T-helper 9 cell (primary cell): ENCODE results near the gene GRPEL2.
A peak's percentile ranks its signal among the peaks of the same experiment; 100 is the strongest.

Experiments
- DNase-seq: peaks from one replicate; pipeline ENCODE4 v3.0.0-alpha.2; 2020
- total RNA-seq, 2 donors: gene quantifications; one replicate each; lab custom pipeline; 2026; lab: John Stamatoyannopoulos, UW

Gene GRPEL2, protein sequence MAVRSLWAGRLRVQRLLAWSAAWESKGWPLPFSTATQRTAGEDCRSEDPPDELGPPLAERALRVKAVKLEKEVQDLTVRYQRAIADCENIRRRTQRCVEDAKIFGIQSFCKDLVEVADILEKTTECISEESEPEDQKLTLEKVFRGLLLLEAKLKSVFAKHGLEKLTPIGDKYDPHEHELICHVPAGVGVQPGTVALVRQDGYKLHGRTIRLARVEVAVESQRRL
- total RNA-seq, result 32.1 to 69.5 reads per million in 2 donors

DNA sequence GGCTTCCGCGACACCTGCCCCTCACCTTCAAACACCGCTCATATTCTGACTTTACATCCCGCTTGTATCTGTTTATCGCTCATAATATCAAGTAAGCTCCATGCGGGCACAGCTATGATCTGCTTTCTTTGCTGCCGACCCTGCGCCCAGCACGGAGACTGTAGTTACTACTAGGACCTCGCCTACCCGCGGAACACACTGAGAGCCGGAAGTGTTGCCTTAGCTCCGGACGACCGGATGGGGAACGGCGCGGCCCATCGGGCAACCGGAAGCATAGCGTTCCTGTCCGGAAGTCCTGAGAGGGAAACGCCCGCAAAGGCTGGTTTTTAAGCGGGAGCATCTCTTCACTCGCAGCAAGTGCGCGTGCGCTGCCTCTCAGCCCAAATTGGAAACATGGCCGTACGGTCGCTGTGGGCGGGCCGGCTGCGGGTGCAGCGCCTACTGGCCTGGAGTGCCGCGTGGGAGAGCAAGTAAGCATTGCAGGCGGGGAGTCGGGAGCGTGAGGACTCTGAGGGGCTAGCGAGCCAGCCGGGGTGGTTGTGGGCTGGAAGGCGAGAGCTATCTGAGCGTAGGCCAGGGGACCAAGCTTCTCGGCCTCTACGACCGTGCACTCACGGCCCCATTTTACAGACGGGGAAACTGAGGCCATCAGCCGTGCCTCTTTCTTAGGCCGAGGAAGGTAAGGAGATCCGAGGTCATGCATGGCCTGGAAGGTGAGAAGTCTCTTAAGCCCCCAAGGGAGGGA is at the start of gene GRPEL2:
Gene GRPEL2, plus strand, starts transcription at position 353 of the 745 bp plus-strand sequence. Its CDS starts 41 bp downstream, at position 394.
- peak; percentile 70 for DNase-seq

- DNase-seq, result no peak
Measured at GRCh38 chr5:149297340-149298025, 47.8 kb upstream of the GRPEL2 start.

DNA sequence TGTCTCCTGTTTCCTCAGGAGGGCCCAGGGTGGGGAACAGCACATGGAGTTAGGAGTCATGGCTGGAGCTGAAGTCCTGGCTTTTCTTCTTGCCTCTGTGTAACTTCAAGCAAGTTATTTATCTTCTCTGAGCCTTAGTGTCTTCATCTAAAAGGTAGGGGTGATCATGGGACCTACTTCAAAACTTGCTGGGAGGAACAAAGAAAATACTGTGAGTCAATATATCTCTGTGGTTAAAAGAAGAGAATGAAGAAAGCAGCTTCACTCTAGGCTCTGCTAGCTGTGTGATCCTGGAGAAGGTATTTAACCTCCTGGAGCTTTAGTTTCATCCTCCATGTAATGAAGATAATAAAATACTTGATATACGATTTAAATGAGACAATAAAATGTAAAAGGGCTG is 47.1 kb upstream of the GRPEL2 start:
- no peak for DNase-seq

- no peak for DNase-seq
Measured at GRCh38 chr5:149298842-149299404, 46.4 kb upstream of the GRPEL2 start.

DNA sequence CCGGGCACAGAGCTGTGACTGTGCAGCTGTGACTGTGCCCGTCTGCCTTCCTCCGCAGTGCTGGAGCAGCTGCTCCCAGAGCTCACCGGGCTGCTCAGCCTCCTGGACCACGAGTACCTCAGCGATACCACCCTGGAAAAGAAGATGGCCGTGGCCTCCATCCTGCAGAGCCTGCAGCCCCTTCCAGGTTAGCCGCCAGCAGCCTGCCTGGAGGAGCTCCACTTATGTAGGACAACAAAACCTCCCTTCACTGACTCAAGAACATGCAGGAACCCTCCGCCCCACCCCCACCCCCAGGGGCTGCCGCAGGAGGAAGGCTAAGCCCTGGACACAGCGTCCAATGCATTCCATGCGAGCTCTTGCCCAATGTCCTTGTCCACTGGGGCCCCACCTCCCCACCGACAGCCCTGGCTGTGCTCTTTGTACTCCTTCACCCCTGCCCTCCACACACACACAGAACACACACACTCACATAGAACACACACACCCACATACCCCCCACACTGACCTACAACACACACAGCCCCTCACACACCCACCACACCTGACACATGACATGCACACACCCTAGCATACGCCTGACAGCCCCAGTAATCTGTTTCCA is 45.7 kb upstream of the GRPEL2 start:
- no peak for DNase-seq

DNA sequence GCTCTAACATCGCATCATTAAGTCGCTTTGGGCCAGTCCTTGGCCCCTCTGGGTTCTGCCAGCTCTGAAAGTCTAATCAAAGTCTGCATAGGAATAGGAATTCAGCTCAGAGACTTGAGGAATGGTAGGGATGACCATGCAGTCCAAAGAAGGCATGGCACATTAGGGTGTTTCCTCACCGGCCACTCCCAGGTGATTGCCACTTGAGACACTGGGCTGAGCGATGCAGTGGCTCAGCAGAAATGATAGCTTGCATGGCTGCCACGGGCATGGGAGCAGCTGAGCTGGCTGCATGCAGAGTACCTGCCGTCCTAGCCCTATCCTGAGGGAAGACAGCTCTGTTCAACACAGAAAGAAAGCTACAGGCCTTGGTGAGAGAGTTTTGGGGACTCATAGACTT is 44.9 kb upstream of the GRPEL2 start:
- DNase-seq, result no peak

DNA sequence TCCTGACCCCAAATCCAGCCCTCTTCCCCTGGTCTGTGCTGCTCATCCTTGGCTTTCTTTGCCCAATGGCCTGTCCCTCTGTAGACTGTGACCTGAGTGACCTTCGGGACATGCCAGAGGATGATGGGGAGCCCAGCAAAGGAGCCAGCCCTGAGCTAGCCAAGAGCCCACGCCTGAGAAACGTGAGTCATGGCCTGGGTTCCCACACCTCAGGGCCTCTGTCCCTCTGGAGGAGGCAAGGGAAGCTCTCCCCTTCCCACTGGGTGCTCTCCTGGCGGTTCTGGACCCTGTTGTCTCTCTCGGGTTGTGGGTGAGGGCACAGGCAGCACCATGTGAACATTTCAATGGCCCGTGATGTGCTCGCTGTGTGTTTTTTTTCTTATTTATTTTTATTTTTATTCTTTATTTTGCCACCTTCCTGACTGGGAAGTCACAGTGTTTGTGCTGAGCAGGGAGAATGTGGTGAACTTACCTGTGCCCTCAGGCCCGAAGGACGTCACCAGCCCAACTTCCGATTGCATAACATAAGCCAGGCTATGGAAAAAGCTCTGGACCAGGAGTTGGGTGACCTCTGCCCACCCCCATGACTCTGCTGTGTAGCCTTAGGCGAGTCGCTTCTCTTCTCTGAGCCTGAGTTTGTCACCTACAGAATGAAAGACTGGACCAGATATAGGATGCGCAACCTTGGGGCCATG is 44.1 kb upstream of the GRPEL2 start:
- DNase-seq, result no peak

DNA sequence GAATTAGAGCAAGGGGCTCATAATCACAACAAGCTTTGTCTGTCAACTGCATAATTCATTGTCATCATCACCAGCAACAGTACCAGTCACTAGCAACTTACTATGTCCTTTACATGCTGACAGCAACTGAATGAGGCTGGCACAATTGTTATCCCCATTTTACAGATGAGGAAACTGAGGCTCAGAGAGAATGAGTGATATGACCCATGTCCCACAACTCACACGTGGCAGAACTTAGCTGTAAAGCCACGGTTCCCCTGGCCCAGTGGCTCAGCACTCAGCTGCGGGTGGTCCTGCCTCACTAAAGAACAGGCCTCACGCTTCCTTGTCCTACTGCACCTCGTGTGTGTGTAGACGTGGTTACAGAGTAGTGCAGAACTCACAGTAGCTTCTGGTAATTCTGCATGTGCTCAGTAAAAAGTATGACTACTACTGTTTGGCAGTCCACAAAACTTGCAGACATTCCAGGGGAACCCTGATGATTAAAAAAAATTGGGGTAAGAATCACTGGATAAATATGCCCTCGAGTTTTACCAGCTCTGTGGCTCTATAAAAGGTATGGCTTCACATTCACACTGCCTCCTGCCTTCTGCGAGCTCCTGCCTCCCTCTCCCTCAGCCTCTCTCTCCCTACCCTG is 43.4 kb upstream of the GRPEL2 start:
- no peak for DNase-seq

DNA sequence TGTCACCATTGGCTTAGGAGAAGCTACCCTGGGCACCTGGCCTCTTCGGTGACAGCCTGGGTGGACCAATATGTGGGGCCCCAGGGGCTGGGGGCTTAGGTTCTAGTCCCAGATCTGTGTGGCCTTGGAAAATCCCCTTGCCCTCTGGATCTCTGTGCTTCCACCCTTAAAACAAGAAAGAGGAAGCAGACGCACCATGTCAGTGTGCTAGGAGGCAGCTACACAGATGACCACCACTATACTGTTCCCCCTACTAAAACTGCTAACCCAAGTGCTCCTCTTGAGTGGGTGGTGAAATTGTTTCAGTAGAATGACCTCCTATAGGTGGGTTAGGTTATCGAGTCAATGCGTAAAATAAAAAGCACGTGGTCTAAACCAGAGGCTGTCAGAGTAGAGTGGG is 42.7 kb upstream of the GRPEL2 start:
- DNase-seq, result no peak

GRCh38 chr5:149303210-149303609 is 42.1 kb upstream of the GRPEL2 start:
- DNase-seq, result no peak

GRCh38 chr5:149304195-149305078 is 40.9 kb upstream of the GRPEL2 start:
- no peak for DNase-seq

GRCh38 chr5:149309354-149309753 is 35.9 kb upstream of the GRPEL2 start:
- no peak for DNase-seq

- DNase-seq, result no peak
Measured at GRCh38 chr5:149310488-149310887, 34.8 kb upstream of the GRPEL2 start.

DNA sequence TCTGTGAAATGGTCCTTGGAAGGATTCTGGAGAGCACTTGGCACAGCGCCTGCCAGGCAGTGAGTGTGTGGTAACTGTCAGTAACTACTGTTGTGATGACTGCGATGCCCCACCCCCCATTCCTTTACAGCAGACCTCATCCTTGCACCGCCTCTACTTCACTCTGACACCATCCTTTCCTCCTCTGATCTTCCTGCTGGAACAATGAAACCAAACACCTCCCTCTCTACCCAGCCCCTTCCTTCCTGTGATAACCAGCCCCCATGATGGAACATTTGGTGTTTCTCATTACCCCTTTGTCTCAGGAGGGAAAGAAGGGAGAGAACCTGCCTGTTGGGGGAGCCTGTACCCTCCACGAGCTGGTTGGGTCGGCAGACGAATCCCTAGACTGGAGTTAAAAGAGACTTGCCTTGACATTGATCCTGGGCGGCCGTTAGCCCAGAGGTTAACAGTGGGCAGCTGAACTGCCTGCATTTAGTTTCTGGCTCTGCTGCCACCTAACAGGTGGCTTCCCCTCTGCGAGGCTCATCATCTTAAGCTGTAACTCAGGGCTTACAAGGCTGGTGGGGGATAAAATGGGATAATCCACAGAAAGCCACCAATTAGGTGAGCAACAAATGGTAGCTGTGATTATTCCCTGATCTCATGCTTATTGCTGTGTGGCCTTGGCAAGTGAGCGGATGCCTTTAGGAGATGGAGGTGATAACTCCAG is 34.2 kb upstream of the GRPEL2 start:
- DNase-seq, result no peak

DNA sequence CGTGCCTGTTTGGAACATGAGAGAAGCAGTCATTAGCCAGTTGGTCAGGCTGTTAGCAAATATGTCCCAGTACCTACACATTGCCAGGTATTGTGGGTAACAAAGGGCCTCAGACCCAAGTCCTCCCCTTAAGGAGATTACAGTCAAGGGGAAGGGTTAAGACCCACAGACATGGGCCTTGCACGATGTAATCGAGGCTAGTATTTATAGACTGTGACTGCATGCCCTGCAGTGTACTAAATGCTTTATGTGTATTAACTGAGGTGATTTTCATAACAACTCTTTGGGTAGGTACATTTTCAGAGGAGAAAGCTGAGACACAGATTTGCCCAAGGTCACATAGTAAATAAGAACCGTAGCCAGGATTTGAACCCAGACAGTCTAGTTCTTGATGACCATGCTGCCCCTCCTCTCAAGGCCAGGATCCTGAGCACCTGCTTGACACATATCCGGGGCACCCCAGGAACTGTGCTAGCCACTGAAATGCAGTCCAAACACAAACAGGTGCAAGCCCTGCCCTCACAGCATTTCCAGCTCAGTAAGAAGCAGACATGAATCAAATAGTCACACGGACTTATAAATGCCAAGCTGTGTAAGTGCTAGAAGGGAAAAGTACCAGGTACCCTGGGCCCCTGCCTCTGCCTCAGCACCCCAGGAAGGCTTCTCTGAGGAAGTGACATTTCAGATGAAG is 32.0 kb upstream of the GRPEL2 start:
- no peak for DNase-seq

DNA sequence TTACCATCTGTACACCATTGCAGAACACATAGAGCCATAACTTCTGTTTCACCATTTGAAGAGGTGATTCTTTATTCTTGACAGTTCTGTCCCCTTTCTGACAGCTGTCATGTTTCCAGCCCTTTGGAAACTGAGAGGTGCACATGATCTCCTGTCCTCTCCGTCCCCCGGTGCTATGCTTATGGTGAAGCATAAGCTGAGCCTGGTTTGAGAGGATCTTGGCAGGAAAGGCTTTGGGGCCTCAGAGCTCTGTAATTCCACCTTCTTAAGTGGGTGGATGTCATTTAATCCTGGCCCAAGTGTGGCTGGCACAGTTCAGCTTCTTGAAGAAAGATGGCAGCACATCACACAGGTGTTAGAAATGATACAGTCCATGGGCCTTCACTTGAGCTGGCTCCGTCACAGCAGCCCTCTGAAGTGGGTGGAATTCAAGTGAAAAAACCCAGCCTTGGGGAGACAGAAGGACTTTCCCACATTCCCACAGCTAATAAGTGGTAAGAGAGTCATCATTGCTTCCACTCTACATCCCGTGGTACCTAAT is 30.7 kb upstream of the GRPEL2 start:
- DNase-seq, result no peak

- no peak for DNase-seq
Measured at GRCh38 chr5:149315753-149316152, 29.5 kb upstream of the GRPEL2 start.

DNA sequence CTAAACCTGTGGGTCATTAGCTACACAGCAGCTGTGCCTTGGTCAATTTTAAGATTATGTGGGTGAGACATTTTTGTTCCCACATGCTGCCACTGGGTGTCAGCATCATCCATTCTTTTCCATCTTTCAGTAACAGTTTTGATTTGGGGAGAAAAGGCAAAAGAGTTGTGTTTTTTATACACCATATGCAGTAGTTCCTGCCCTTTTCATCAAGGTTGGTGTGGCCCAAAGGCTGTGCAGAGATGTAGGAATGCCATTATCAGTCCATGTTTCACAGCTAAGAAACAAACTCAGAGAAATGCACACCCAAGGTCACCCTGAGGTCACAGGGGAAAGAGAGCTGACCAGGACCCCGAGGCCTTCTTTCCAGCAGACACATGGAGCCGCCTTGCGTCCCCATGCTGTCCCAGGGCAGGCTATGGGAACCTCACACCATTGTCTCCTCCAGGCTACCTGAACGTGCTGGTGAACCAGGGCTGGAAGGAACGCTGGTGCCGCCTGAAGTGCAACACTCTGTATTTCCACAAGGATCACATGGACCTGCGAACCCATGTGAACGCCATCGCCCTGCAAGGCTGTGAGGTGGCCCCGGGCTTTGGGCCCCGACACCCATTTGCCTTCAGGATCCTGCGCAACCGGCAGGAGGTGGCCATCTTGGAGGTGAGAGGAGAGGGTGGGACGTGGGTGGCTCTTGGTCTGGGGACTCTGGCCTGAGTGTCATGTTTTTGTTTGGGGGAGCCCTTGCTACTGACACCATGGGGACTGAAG is 27.8 kb upstream of the GRPEL2 start:
- DNase-seq, result peak; percentile 9
